ENCODE data around the gene CSNK1D.

The CSNK1D gene

GRCh38 chr17:82273327-82274133 is at the start of gene CSNK1D:
TSS of gene CSNK1D (minus strand) at chr17:82273700. CDS start at chr17:82273381, 319 bp downstream.
- DNase-seq (ENCODE audit: low read depth in 1 of 2, low spot score in 1 of 2), result peak; percentile 86 to 87

GRCh38 chr17:82322526-82323453 is 49.3 kb upstream of the CSNK1D start:
- DNase-seq (ENCODE audit: low read depth in 1 of 2, low spot score in 1 of 2), result no peak

- DNase-seq (ENCODE audit: low read depth in 1 of 2, low spot score in 1 of 2), result no peak
Observed at GRCh38 chr17:82321947-82322466, 48.5 kb upstream of the CSNK1D start.

- peak in 1 of 2 donors; percentile 66 for DNase-seq (ENCODE audit: low read depth in 1 of 2, low spot score in 1 of 2)
Observed at GRCh38 chr17:82320956-82321927, 47.7 kb upstream of the CSNK1D start.

GRCh38 chr17:82320140-82320840 is 46.8 kb upstream of the CSNK1D start:
- DNase-seq (ENCODE audit: low read depth in 1 of 2, low spot score in 1 of 2), result no peak

GRCh38 chr17:82319619-82320062 is 46.1 kb upstream of the CSNK1D start:
- DNase-seq (ENCODE audit: low read depth in 1 of 2, low spot score in 1 of 2), result no peak

- no peak for DNase-seq (ENCODE audit: low read depth in 1 of 2, low spot score in 1 of 2)
Observed at GRCh38 chr17:82318772-82319606, 45.5 kb upstream of the CSNK1D start.

GRCh38 chr17:82318169-82318498 is 44.6 kb upstream of the CSNK1D start:
- DNase-seq (ENCODE audit: low read depth in 1 of 2, low spot score in 1 of 2), result no peak

- DNase-seq (ENCODE audit: low read depth in 1 of 2, low spot score in 1 of 2), result peak in 1 of 2 donors; percentile 49
Observed at GRCh38 chr17:82317394-82318168, 44.1 kb upstream of the CSNK1D start, which contains the start of gene CD7. TSS of gene CD7 (minus strand) at chr17:82317608. CDS start at chr17:82317495, 113 bp downstream.

- DNase-seq (ENCODE audit: low read depth in 1 of 2, low spot score in 1 of 2), result no peak
Observed at GRCh38 chr17:82316651-82317393, 43.3 kb upstream of the CSNK1D start.

GRCh38 chr17:82315703-82316358 is 42.3 kb upstream of the CSNK1D start:
- DNase-seq (ENCODE audit: low read depth in 1 of 2, low spot score in 1 of 2), result no peak

- DNase-seq (ENCODE audit: low read depth in 1 of 2, low spot score in 1 of 2), result no peak
Observed at GRCh38 chr17:82314727-82315605, 41.5 kb upstream of the CSNK1D start.

- no peak for DNase-seq (ENCODE audit: low read depth in 1 of 2, low spot score in 1 of 2)
Observed at GRCh38 chr17:82314012-82314726, 40.7 kb upstream of the CSNK1D start.

GRCh38 chr17:82313195-82314011 is 39.9 kb upstream of the CSNK1D start:
- no peak for DNase-seq (ENCODE audit: low read depth in 1 of 2, low spot score in 1 of 2)

All from activated T-helper 1 cell treated with anti-CD3 and anti-CD28 coated beads, Interleukin-2, amount 50 U/mL, for 16 hours (primary cell).